Common myeloid progenitor, CD34-positive (primary cell): Measurements from ENCODE around the gene WWTR1.

Experiments
- CTCF ChIA-PET: fragments of 350-600 bp; sonication (Branson Sonifier 250); formaldehyde crosslinking; loops from one replicate; lab custom pipeline; 2021; ENCODE audit warnings: antibody characterized with exemption; lab: Charles Lee
- POLR2A ChIA-PET: fragments of 350-600 bp; sonication (Branson Sonifier 250); formaldehyde crosslinking; loops from one replicate; lab custom pipeline; 2021; ENCODE audit warnings: antibody characterized with exemption; lab: Charles Lee
- DNase-seq, 3 donors: peaks; one replicate each; pipeline versions ENCODE4 v3.0.0 to v3.0.0-alpha.2; 2013
- H3K27ac ChIP-seq, 2 experiments: 1 replicate in 1 of 2; 2 replicates in 1 of 2; pipeline ENCODE4 v1.7.0; 2013; ENCODE audit warnings: inconsistent platforms in 2 of 2, low read length in 2 of 2, mild to moderate bottlenecking in 2 of 2, low read depth in 1 of 2, moderate library complexity in 1 of 2; ENCODE audit not compliant: severe bottlenecking in 2 of 2, insufficient read depth in 1 of 2, poor library complexity in 1 of 2
- H3K27me3 ChIP-seq, 5 experiments: replicated peaks in 2 of 5; 1 replicate in 3 of 5; 2 replicates in 2 of 5; pipeline versions ENCODE4 v1.6.1 to v1.7.0; 2013; ENCODE audit warnings: low read length in 4 of 5, mild to moderate bottlenecking in 2 of 5, moderate library complexity in 2 of 5, inconsistent platforms in 1 of 5; ENCODE audit not compliant: insufficient read depth in 5 of 5, control insufficient read depth in 4 of 5
- H3K36me3 ChIP-seq, 4 experiments: 1 replicate in 2 of 4; 2 replicates in 2 of 4; pipeline versions ENCODE4 v1.6.1 to v1.7.0; 2013; ENCODE audit warnings: low read length in 3 of 4, control low read depth in 1 of 4, mild to moderate bottlenecking in 1 of 4; ENCODE audit not compliant: control insufficient read depth in 4 of 4, insufficient read depth in 4 of 4
- H3K4me1 ChIP-seq, 4 experiments: 1 replicate in 3 of 4; 2 replicates in 1 of 4; pipeline versions ENCODE4 v1.6.1 to v1.7.1; 2013; ENCODE audit warnings: low read length in 3 of 4, mild to moderate bottlenecking in 3 of 4, control low read depth in 1 of 4, inconsistent platforms in 1 of 4, moderate library complexity in 1 of 4; ENCODE audit not compliant: control insufficient read depth in 4 of 4, insufficient read depth in 4 of 4; ENCODE audit errors: control extremely low read depth in 1 of 4
- H3K4me3 ChIP-seq, 7 experiments: 1 replicate in 4 of 7; 2 replicates in 3 of 7; pipeline versions ENCODE4 v1.5.1 to v1.7.0; 2013; ENCODE audit warnings: mild to moderate bottlenecking in 7 of 7, low read length in 6 of 7, moderate library complexity in 6 of 7, inconsistent platforms in 2 of 7, low read depth in 2 of 7, control low read depth in 1 of 7; ENCODE audit not compliant: insufficient read depth in 4 of 7, control insufficient read depth in 1 of 7; ENCODE audit errors: extremely low read depth in 1 of 7
- H3K9me3 ChIP-seq, 5 experiments: 1 replicate in 4 of 5; 2 replicates in 1 of 5; pipeline versions ENCODE4 v1.6.1 to v1.7.1; 2013; ENCODE audit warnings: low read length in 4 of 5, mild to moderate bottlenecking in 2 of 5, inconsistent platforms in 1 of 5, low read depth in 1 of 5, moderate library complexity in 1 of 5; ENCODE audit not compliant: control insufficient read depth in 4 of 5, insufficient read depth in 2 of 5; ENCODE audit errors: control extremely low read depth in 1 of 5
- WGBS: methylation state at CpG from one replicate; pipeline ENCODE4 v1.1.5; 2013; ENCODE audit not compliant: insufficient coverage; 5-methylcytosine and 5-hydroxymethylcytosine counted together

Gene WWTR1

GRCh38 chr3:149509526-149509925, 148.3 kb downstream of the WWTR1 start:
- WGBS: 95% methylated on average over 2 of the region's 3 CpGs
- no peak for DNase-seq
- Histone ChIP-seq H3K27ac (no peak overlapping the region), H3K27me3 (no peaks in the 10 kb centered on the region), H3K4me1 (peaks cover 3 to 41% (median 33%) of the 10 kb centered on the region in 4 experiments), H3K4me3 (no peak overlapping the region), H3K9me3 (no peaks in the 10 kb centered on the region), H3K36me3 (no peaks in the 10 kb centered on the region)
- ChIA-PET CTCF (interaction anchor here (0.6 to 3.4 kb wide), 6 partner anchors 11 to 243 kb away, joined by 3 to 17 read pairs (median 6); partner anchors contain the start of gene COMMD2), POLR2A (no interaction called here)

DNA sequence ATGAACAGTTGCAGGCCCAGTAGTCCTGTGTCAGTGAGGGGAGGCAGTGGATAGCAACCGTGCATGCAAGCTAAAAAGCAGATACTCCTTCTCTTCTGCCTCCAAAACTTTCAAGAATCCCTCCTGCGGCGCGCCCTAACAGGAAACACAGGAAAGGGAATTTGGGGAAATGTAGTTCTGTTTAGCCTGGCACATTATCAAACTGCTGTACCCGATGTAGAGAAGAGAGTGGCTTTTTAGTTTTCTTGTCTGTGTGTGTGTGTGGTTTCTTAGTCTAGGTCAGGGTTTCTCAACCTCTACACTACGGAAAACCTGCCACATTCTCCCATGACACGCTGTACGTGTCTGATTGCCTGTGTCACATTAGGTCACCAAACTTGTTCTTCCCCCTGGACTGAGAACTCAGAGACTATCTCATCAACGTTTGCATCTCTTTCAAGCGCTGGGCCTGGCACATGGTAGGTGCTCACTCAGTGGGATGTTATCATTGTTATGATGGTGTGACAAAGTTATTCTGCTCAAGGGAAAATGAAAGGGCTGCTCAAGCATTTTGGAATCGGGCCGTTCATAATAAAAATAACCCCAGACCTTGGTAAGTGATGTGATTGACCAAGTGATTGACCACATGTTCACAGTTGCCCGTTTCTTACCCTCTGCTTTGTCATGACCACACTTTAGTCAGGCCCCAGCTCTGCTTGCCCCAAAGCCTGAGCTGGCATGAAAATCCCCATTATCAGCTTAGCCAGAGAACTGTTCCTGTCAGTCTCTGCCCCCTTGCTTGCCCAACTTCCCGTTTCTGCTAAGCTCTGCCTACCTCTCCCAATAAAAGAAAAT, 150.1 kb downstream of the WWTR1 start:
- peak overlapping the region in 6 of 7 experiments; percentile 5 to 51 (median 28) for H3K4me3 ChIP-seq
- WGBS: 3% methylated on average over 7 of the region's 14 CpGs
- DNase-seq: peak; percentile 73 to 95 (median 93)
- H3K36me3 ChIP-seq: no peaks in the 10 kb centered on the region
- peak overlapping the region; percentile 33 to 65 for H3K27ac ChIP-seq
- no peaks in the 10 kb centered on the region for H3K27me3 ChIP-seq
- ChIA-PET CTCF (interaction anchor here (1.0 to 1.5 kb wide), 2 partner anchors 12 to 14 kb away, joined by 3 to 6 read pairs; no protein-coding TSS in a partner anchor), POLR2A (interaction anchor here (0.5 kb wide), 1 partner anchor 77 kb away, joined by 7 read pairs; no protein-coding TSS in a partner anchor)
- peaks cover 3 to 41% (median 33%) of the 10 kb centered on the region in 4 experiments for H3K4me1 ChIP-seq
- H3K9me3 ChIP-seq: no peaks in the 10 kb centered on the region

DNA sequence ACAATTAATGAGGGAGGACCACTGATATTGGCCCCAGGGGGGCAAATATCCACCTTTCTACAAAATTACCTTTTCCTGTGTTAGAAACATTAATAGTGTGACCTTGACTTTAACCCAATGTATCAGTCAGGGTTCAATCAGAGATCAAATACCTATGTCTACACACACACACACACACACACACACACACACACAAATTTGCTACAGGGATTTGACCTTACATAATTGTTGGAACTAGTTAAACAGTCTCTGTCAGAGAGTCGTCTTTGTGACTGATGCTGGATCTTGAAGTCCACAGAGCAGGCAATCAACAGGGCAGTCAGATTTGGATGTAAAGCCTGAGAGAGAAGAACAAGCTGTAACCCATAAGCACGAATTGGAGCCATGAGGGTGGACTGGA, 150.9 kb downstream of the WWTR1 start:
- no peak overlapping the region for H3K27ac ChIP-seq
- peaks cover 3 to 41% (median 28%) of the 10 kb centered on the region in 4 experiments for H3K4me1 ChIP-seq
- peak overlapping the region in 1 of 7 experiments; percentile 51 for H3K4me3 ChIP-seq
- no peak for DNase-seq
- WGBS: 63% methylated on average over 1 of the region's 2 CpGs
- no peaks in the 10 kb centered on the region for H3K9me3 ChIP-seq
- ChIA-PET CTCF (interaction anchor here (0.7 to 1.5 kb wide), 3 partner anchors 9 to 246 kb away, joined by 3 read pairs; no protein-coding TSS in a partner anchor), POLR2A (no interaction called here)
- H3K36me3 ChIP-seq: no peaks in the 10 kb centered on the region
- no peaks in the 10 kb centered on the region for H3K27me3 ChIP-seq

DNA sequence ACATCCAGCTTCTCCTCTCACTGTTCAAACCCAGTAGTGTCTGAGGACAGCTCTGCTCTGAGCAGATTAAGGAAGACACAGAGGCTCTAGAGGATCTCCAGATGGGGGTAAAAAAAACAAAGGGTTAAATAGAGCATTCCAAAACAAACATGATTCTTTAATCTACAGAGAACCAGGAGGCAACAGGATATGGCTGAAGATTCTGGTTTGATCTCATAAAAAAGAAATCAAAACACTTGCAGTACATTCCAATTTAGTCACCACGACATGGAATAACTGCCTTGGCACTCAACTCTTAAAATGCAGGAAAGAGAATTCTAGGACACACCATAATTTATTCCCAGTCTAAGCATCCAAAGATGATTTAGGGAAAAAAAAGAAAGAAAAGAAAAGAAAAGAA, 151.3 kb downstream of the WWTR1 start:
- H3K27ac ChIP-seq: no peak overlapping the region
- H3K4me1 ChIP-seq: peaks cover 3 to 41% (median 28%) of the 10 kb centered on the region in 4 experiments
- no peak for DNase-seq
- H3K9me3 ChIP-seq: no peaks in the 10 kb centered on the region
- H3K4me3 ChIP-seq: no peak overlapping the region
- ChIA-PET POLR2A (no interaction called here), CTCF (interaction anchor here (0.7 to 1.5 kb wide), 4 partner anchors 9 to 246 kb away, joined by 3 to 4 read pairs (median 3); no protein-coding TSS in a partner anchor)
- H3K27me3 ChIP-seq: no peaks in the 10 kb centered on the region
- no CpG with 5 or more reads among the region's 1 CpG for WGBS
- no peaks in the 10 kb centered on the region for H3K36me3 ChIP-seq

GRCh38 chr3:149502438-149502837, 155.4 kb downstream of the WWTR1 start:
- CTCF ChIA-PET: interaction anchor here (1.4 to 2.8 kb wide), 4 partner anchors 9 to 12 kb away, joined by 3 to 12 read pairs (median 5); no protein-coding TSS in a partner anchor
- POLR2A ChIA-PET: no interaction called here
- 100% methylated on average over 3 of the region's 3 CpGs for WGBS
- Histone ChIP-seq H3K4me1 (peaks cover 3 to 13% (median 12%) of the 10 kb centered on the region in 4 experiments), H3K36me3 (no peaks in the 10 kb centered on the region), H3K9me3 (no peaks in the 10 kb centered on the region), H3K27me3 (no peaks in the 10 kb centered on the region), H3K4me3 (no peak overlapping the region), H3K27ac (no peak overlapping the region)
- no peak for DNase-seq

DNA sequence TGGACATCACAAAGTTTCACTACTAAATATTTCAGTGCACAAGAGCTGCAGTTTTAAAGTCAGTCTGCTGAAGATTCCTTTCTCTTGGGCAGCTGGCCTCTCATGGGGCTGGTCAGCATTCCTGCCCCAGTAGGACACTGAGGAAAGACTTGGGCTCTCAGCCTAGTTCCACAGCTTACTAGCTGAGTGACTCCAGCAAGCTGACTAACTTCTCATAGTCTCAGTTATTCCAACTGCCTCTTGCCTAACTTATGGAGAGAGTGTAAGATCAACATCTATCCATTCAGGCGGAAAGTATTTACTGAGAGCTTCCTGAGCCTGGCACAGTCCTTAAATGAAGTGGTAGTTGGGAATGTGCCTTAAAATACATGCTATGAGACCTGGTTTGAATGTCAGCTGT, 156.3 kb downstream of the WWTR1 start:
- no peak overlapping the region for H3K27ac ChIP-seq
- ChIA-PET POLR2A (no interaction called here), CTCF (interaction anchor here (1.1 to 2.8 kb wide), 6 partner anchors 9 to 152 kb away, joined by 3 to 12 read pairs (median 4); no protein-coding TSS in a partner anchor)
- no peaks in the 10 kb centered on the region for H3K9me3 ChIP-seq
- DNase-seq: no peak
- no peak overlapping the region for H3K4me3 ChIP-seq
- H3K4me1 ChIP-seq: peaks cover 0 to 6% (median 3%) of the 10 kb centered on the region in 4 experiments
- no peaks in the 10 kb centered on the region for H3K27me3 ChIP-seq
- WGBS: 100% methylated on average over 1 of the region's 1 CpG
- no peaks in the 10 kb centered on the region for H3K36me3 ChIP-seq
